ENCODE data around the gene PCSK6.

GRCh38 chr15:101332061-101332467 is 157.4 kb downstream of the PCSK6 start:
- TF ChIP-seq CTCF (IDR thresholded peaks at IDR 0.05), result no peak
- TF ChIP-seq POLR2A (IDR thresholded peaks at IDR 0.05), result no peak
